Nephron progenitor cell (in vitro differentiated cells): ENCODE measurements around the gene KDM8.

Experiments
- DNase-seq: peaks from one replicate; pipeline ENCODE4 v3.0.0; 2021
- H3K27ac Mint-ChIP-seq: 2 replicates; pipeline ENCODE4 v1.8.0; 2021; ENCODE audit warnings: mild to moderate bottlenecking, moderate library complexity, mixed read lengths
- H3K27me3 Mint-ChIP-seq: 2 replicates; pipeline ENCODE4 v1.8.0; 2021; ENCODE audit warnings: mild to moderate bottlenecking, low read depth, mixed read lengths; ENCODE audit not compliant: poor library complexity
- H3K36me3 Mint-ChIP-seq: 2 replicates; pipeline ENCODE4 v1.8.0; 2021; ENCODE audit warnings: low read depth, mixed read lengths
- H3K4me1 Mint-ChIP-seq: 2 replicates; pipeline ENCODE4 v1.8.0; 2021; ENCODE audit warnings: mixed read lengths
- H3K4me3 Mint-ChIP-seq: 2 replicates; pipeline ENCODE4 v1.8.0; 2021; ENCODE audit warnings: mild to moderate bottlenecking, moderate library complexity, mixed read lengths
- H3K9me3 Mint-ChIP-seq: 2 replicates; pipeline ENCODE4 v1.8.0; 2021; ENCODE audit warnings: mild to moderate bottlenecking, moderate library complexity, mixed read lengths
- TF ChIP-seq, protein P1 (sequence below): fragments of 200-600 bp; sonication (generic); IDR thresholded peaks from 2 replicates; pipeline ENCODE4 v1.5.0; 2021; ENCODE audit warnings: antibody characterized with exemption

KDM8 gene

DNA sequence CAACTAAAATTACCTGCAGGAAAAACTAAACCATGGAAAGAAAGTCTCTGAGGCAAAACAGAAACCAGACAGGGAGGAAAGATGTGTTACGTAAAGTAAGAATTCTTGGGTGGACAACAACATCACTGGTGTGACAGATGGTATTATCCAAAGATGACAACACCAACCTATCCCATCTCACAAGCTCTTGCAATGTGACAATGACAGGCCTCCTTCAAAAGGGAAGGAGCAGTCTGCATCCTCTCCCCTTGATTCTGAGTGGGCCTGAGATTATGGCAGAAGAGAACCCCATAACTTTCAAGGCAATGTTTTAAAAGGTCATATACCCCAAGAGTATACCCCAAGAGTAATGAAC lies 17.6 kb upstream of the KDM8 start:
- Mint-ChIP-seq H3K4me3 (no peak overlapping the region), H3K27ac (no peak overlapping the region), H3K27me3 (peaks cover 30% of the 10 kb centered on the region), H3K36me3 (no peaks in the 10 kb centered on the region), H3K4me1 (peaks cover 5% of the 10 kb centered on the region), H3K9me3 (peaks cover 3% of the 10 kb centered on the region)
- TF ChIP-seq, protein P1, sequence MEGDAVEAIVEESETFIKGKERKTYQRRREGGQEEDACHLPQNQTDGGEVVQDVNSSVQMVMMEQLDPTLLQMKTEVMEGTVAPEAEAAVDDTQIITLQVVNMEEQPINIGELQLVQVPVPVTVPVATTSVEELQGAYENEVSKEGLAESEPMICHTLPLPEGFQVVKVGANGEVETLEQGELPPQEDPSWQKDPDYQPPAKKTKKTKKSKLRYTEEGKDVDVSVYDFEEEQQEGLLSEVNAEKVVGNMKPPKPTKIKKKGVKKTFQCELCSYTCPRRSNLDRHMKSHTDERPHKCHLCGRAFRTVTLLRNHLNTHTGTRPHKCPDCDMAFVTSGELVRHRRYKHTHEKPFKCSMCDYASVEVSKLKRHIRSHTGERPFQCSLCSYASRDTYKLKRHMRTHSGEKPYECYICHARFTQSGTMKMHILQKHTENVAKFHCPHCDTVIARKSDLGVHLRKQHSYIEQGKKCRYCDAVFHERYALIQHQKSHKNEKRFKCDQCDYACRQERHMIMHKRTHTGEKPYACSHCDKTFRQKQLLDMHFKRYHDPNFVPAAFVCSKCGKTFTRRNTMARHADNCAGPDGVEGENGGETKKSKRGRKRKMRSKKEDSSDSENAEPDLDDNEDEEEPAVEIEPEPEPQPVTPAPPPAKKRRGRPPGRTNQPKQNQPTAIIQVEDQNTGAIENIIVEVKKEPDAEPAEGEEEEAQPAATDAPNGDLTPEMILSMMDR: no peak
- no peak for DNase-seq

DNA sequence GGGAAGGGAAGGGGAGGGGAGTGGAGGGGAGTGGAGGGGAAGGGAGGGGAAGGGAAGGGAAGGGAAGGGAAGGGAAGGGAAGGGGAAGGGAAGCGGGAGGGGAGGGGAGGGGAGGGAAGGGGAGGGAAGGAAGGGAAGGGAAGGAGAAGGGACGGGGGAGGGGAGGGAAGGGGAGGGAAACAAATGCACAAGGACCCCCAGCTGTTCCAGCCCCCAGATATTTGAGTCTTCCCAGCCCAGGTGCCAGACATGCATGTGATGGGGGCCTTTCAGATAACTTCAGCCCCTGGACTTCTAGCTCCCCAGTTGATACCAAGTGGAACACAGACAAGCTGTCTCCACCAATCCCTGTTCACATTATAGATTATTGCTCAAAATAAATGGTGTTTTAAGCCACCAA lies 14.7 kb upstream of the KDM8 start:
- TF ChIP-seq, protein P1: no peak
- Mint-ChIP-seq H3K4me1 (peaks cover 14% of the 10 kb centered on the region), H3K9me3 (no peaks in the 10 kb centered on the region), H3K27me3 (peaks cover 14% of the 10 kb centered on the region), H3K4me3 (no peak overlapping the region), H3K27ac (no peak overlapping the region), H3K36me3 (no peaks in the 10 kb centered on the region)
- no peak for DNase-seq

- Mint-ChIP-seq H3K27ac (no peak overlapping the region), H3K9me3 (peaks cover 6% of the 10 kb centered on the region), H3K4me1 (peaks cover 14% of the 10 kb centered on the region), H3K27me3 (peaks cover 14% of the 10 kb centered on the region), H3K36me3 (no peaks in the 10 kb centered on the region), H3K4me3 (no peak overlapping the region)
- DNase-seq: peak; percentile 25
- TF ChIP-seq, protein P1: no peak
Observed at GRCh38 chr16:27189335-27189972, 13.9 kb upstream of the KDM8 start.

DNA sequence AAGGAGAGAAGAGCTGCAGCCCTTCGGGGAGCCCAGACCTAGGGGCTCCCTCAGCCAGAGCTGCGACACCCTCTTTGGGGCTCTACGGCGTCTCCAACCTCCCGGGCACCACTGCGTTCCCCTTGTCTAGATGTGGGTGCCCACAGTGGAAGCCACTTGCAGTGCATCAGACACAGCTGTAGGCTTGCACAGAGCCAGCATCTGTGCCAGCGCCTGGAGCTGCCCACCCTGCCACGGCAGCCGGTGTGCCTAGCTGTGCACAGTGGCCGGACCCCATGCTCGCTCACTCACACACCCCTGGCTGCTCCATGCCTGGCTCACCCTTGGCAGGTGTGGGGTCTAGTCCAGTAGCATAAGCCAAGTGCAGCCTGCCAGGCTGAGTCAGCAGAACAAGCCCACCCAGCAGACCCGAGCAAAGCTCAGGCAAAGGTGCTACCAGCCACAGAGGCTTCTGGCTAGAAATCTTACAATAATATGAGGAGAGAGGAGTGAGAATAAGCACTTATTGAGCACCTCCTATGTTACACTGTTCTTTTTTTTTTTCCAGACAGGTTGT lies 12.9 kb upstream of the KDM8 start:
- Mint-ChIP-seq H3K4me1 (peaks cover 14% of the 10 kb centered on the region), H3K4me3 (no peak overlapping the region), H3K9me3 (peaks cover 15% of the 10 kb centered on the region), H3K36me3 (no peaks in the 10 kb centered on the region), H3K27ac (no peak overlapping the region), H3K27me3 (peaks cover 21% of the 10 kb centered on the region)
- DNase-seq: no peak
- TF ChIP-seq, protein P1: no peak

DNA sequence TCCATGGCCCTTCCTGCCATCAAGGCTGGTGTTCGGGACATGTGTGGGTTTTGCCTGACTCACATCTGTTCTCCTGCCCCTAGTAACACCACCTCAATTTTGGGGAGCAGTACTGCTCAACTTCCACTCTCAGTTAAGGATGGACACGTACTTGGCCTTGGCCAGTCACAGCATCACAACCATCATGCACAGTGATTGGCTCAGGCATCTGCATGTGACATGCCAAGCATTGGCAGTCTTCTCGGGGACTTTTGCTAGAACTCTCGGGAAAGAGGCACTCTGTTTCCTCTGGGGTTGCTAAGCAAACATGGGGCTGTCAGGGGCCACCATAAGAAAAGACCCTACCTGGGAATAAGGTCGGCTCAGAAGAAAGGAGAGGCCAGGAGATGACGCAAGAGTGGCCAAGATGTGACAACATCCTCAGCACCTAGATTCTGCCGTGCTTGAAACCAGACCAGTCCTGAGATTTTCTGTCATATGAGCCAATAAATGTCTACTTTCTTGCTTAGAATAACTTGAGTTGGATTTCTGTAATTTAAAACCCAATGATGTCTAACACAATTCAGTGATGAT lies 11.9 kb upstream of the KDM8 start:
- TF ChIP-seq, protein P1: no peak
- Mint-ChIP-seq H3K9me3 (peaks cover 19% of the 10 kb centered on the region), H3K4me1 (peaks cover 14% of the 10 kb centered on the region), H3K36me3 (no peaks in the 10 kb centered on the region), H3K27ac (no peak overlapping the region), H3K4me3 (no peak overlapping the region), H3K27me3 (peaks cover 18% of the 10 kb centered on the region)
- DNase-seq: no peak
